SK-N-SH (cell line): ENCODE data around the gene CHIC2.

Experiments
- CTCF ChIP-seq: fragments of 200-600 bp; sonication (generic); IDR thresholded peaks from 2 replicates; pipeline ENCODE4 v1.6.1; 2017; ENCODE audit warnings: antibody characterized with exemption, mild to moderate bottlenecking, moderate library complexity
- EP300 ChIP-seq, 2 experiments: IDR thresholded peaks; 2 replicates each; pipeline versions ENCODE4 v1.4.0 to v1.6.1; 2012; ENCODE audit warnings: borderline replicate concordance in 1 of 2, low read depth in 1 of 2, low read length in 1 of 2
- EZH2phosphoT487 ChIP-seq: fragments of 200-600 bp; sonication (generic); IDR thresholded peaks from 2 replicates; pipeline ENCODE4 v1.6.1; 2017; ENCODE audit warnings: low read depth, mixed run types, mild to moderate bottlenecking, antibody characterized with exemption, moderate library complexity, borderline replicate concordance
- FOXJ3 ChIP-seq: sonication (generic); formaldehyde crosslinking; IDR thresholded peaks from 2 replicates; pipeline ENCODE4 v1.5.1; 2020; ENCODE audit warnings: mild to moderate bottlenecking, missing genetic modification reagents
- FOXM1 ChIP-seq: IDR thresholded peaks from 2 replicates; pipeline ENCODE4 v1.4.0; 2012; ENCODE audit warnings: low read depth, mild to moderate bottlenecking
- MAX ChIP-seq: IDR thresholded peaks from 2 replicates; pipeline ENCODE4 v1.4.0; 2012; ENCODE audit warnings: low read depth
- MEF2A ChIP-seq: IDR thresholded peaks from 2 replicates; pipeline ENCODE4 v1.4.0; 2012; ENCODE audit warnings: low read depth, borderline replicate concordance
- NFIC ChIP-seq: IDR thresholded peaks from 2 replicates; pipeline ENCODE4 v1.4.0; 2012; ENCODE audit warnings: borderline replicate concordance
- NRF1 ChIP-seq: IDR thresholded peaks from 2 replicates; pipeline ENCODE4 v1.6.1; 2012; ENCODE audit warnings: low read depth, mild to moderate bottlenecking, low read length
- REST ChIP-seq: IDR thresholded peaks from 2 replicates; pipeline ENCODE4 v1.6.1; 2012; ENCODE audit warnings: mild to moderate bottlenecking, low read depth, low read length, moderate library complexity
- RFX5 ChIP-seq: IDR thresholded peaks from 2 replicates; pipeline ENCODE4 v1.6.1; 2012; ENCODE audit warnings: mild to moderate bottlenecking, improper control_type of control experiment, low read length
- RXRA ChIP-seq: IDR thresholded peaks from 2 replicates; pipeline ENCODE4 v1.4.0; 2012; ENCODE audit warnings: low read depth, mild to moderate bottlenecking, borderline replicate concordance
- SIN3A ChIP-seq: IDR thresholded peaks from 2 replicates; pipeline ENCODE4 v1.6.1; 2012; ENCODE audit warnings: low read depth, mild to moderate bottlenecking, low read length, moderate library complexity, borderline replicate concordance
- USF2 ChIP-seq: fragments of 150-350 bp; IDR thresholded peaks from 2 replicates; pipeline ENCODE4 v1.6.1; 2017; ENCODE audit warnings: antibody characterized with exemption, low read length, low read depth, borderline replicate concordance

- TF ChIP-seq NRF1, result no peak
- no peak for TF ChIP-seq CTCF
- TF ChIP-seq FOXJ3, result no peak
- TF ChIP-seq MAX, result no peak
- no peak for TF ChIP-seq EZH2phosphoT487
- no peak for TF ChIP-seq FOXM1
- no peak for TF ChIP-seq RXRA
- TF ChIP-seq NFIC, result no peak
- TF ChIP-seq SIN3A, result no peak
- TF ChIP-seq REST, result no peak
- TF ChIP-seq MEF2A, result no peak
- TF ChIP-seq RFX5, result no peak
- TF ChIP-seq EP300 (IDR thresholded peaks at IDR 0.05; ENCODE audit: borderline replicate concordance in 1 of 2, low read depth in 1 of 2, low read length in 1 of 2), result no peak
- TF ChIP-seq USF2, result no peak
These were observed 34.9 kb upstream of the CHIC2 start for GRCh38 chr4:54099287-54099747.
